GM18511 (cell line): ENCODE results near the gene NCAPD3.
A peak's percentile ranks its signal among the peaks of the same experiment; 100 is the strongest.

ENCODE experiments used
- ATAC-seq: cut with Tn5 transposase; IDR thresholded peaks from one replicate; pipeline ENCODE4 v1.9.1; 2021; ENCODE audit warnings: mild to moderate bottlenecking, moderate library complexity; ENCODE audit not compliant: unreplicated experiment

Gene NCAPD3

DNA sequence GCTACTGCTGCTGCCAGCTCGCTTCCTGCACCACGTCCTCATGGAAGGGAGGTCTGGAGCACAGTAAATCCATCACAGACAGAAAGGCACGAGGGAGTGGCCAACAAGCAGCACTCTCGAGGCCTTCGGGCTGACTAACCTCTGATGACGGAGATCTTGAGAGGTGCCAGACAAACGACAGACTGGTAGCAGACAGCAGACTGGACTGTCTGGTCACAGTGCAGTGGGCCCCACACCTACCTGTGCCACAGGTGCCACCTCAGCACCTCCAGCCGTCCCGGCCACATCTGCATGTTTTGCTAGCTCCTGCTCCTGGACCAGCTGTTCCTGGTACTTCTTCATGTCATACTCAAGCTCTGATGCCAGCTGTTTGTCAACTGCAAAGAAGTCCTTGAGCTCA is 64.1 kb downstream of the NCAPD3 start:
- no peak for ATAC-seq

DNA sequence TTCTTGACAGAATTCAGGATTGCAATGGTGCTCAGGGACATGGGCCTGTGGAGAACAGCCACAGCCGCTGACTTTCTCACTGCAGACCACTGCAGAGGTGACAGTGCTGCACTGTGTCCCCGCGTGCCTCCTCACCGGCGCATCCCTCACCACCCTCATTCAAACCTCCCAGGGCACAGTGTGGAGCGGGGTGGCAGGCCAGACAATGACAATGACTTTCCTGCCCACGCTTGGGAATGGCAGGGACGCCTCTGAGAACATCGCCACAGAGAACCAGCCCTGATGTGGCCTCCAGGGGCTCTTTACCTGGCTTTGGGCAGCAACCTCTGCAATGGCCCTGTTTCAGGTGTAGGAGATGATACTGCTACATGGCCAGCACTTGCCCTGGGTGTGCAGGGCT is 65.7 kb downstream of the NCAPD3 start:
- ATAC-seq = no peak

DNA sequence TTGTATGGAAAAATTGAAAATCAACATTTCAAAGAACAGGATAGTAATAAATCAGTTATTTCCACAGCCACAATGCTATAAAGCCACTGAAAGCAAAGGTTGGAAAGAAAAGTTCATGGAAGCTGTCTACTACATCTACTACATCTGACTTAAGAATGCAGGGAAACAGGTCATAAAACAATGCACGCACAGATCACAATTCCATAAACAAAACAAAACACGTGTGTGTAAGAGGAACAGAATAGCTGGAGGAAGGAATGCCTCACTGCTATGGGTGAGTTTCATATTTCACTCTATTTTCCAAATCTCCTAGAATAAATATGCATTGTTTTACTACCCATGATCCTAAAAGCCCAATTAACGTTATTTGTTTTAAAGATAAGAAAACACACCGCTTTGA is 66.3 kb downstream of the NCAPD3 start:
- ATAC-seq = no peak

DNA sequence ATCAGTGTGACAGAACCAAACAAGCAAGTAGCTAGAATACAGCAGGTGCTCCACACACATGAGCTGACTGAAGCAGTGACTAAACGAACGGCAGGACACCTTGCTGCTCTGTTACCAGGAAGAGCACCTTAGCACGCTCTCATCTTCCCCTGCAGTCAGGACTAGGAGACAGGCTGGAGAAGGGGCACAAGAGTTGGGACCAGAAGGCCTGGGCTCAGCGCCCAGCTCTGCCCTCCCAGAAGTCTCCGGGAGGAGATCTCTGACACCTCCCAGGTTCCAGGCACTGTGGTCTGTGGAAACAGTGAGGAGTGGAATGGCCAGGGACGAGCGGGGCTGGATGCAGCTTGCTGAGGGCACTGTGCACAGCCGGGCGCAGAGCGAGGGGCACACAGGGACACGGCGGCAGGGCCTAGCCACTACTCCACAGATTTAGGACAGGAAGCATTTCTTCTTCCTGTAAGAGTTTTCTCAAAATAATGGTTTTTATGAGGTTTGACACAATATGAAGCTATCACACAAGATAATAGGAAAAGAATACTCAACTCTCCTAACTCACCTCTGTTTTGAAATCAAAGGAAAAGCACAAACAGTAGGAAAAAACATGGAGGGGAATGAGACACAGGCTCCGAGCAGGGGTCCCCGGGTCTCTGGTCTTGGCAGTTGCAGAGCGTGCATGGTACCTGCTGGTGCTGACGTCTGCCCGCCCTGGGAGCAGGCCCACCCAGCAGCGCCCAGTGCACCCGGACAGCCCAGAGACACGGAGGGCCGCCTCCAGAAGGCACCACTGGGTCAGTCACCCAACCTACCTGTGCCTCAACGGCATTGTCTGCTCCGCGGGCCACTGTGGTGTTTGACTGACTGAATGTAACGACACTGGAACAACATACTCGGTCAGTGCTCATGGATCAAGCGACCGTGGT is 67.6 kb downstream of the NCAPD3 start:
- no peak for ATAC-seq

DNA sequence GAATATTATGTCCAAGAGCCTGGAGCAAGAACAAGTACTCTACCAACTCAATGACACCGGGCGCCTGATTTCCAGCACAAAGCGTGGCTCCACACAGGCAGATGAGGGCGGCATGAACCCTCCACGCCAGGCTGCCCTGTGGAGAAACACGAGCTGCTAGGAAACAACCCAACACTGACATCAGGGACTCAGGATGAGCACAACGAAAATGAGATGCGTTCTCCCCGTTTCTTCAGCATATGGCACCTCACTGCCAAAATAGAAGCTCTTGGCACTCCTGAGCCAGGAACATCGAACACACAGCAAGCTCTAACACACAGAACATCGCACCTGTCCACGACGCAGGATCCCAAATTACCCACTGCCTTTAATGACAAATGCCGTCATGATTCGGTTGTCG is 68.3 kb downstream of the NCAPD3 start:
- no peak for ATAC-seq

DNA sequence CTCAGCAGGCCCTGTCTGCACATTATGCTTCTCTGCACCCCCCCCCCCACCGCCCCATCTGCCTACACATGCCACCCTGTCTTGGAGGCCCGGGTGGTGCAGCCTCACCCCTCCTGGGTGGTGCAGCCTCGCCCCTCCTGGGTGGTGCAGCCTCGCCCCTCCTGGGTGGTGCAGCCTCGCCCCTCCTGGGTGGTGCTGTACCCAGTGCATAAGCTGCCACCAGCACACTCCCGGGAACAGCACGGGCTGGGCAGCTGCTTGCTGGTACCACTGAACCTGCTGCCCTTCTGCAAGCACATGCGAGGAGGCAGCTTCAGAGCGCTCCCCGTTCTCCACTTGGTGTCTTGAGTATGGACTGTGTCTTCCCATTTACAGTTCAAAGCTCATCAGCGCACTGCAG is 69.3 kb downstream of the NCAPD3 start:
- no peak for ATAC-seq

DNA sequence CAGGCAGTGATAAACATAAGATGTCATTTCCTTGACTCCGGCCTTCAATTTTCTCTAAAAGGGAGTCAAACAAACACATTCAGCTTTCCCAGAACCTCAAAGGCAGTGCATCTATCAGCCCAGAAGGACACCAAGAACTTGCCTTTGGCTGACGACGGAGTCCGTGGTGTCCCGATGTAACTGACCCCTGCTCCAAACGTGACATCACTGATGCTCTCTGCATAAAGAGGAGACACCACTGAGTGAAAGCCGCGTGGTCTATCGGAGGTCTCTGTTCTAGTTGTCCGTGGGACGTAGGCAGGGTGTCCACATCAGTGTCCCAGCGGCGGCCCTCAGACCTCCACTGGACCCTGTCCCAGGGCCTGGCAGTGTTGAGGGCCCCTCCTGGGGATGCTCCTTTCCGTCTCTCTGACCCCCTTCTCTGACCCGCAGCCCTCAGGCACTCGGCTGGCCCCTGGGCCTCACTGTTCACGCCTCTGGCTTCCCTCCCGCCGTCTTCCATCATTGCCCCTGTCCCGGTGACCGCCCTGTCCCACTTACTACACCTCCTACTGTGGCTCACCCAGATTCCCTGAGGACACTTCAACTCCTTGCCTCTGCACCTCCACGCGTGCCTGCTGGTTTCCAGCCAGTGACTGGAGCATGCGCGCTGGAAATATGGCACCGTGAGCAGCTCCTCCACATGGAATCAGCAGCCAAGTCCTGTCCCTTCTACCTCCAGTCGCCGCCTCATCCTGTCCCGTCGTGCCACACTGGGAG is 70.4 kb downstream of the NCAPD3 start:
- ATAC-seq = no peak

DNA sequence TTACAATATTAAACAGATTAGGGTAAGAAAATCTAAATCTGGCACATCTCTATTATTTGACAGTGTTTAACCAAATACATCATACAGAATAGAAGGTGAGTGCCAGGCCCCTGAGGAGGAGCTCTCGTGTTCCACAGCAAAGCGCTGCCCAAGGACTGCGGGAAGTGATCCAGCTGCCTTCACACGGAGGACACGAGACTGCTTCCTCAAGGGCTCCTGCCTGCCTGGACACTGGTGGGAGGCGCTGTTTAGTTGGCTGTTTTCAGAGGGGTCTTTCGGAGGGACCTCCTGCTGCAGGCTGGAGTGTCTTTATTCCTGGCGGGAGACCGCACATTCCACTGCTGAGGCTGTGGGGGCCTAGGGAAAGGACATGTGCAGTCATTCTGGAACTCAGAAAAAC is 71.1 kb downstream of the NCAPD3 start:
- ATAC-seq = no peak

DNA sequence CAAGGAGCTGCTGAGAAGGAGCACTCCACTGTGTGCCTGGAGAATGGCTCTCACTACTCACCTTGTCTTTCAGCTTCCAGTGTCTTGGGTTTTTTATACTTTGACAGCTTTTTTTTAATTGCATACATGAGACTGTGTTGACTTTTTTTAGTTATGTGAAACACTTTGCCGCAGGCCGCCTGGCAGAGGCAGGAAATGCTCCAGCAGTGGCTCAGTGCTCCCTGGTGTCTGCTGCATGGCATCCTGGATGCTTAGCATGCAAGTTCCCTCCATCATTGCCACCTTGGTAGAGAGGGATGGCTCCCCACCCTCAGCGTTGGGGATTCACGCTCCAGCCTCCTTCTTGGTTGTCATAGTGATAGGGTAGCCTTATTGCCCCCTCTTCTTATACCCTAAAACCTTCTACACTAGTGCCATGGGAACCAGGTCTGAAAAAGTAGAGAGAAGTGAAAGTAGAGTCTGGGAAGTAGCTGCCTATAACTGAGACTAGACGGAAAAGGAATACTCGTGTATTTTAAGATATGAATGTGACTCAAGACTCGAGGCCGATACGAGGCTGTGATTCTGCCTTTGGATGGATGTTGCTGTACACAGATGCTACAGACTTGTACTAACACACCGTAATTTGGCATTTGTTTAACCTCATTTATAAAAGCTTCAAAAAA is 72.6 kb downstream of the NCAPD3 start:
- no peak for ATAC-seq

DNA sequence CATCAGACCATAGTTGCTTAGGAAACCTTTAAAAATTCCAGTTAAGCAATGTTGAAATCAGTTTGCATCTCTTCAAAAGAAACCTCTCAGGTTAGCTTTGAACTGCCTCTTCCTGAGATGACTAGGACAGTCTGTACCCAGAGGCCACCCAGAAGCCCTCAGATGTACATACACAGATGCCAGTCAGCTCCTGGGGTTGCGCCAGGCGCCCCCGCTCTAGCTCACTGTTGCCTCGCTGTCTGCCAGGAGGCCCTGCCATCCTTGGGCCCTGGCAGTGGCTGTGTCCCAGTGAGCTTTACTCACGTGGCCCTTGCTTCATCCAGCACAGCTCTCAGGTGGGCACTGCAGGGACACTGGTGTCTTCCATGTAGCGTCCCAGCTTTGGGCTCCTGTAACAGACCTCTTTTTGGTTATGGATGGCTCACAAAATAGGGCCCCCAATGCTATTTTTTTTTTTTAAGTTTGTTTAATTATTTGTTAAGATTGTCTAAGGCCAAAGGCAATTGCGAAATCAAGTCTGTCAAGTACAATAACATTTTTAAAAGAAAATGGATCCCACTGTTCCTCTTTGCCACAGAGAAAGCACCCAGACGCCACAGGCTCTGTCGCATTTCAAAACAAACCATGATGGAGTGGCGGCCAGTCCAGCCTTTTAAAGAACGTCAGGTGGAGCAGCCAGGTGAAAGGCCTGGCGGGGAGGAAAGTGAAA is 73.4 kb downstream of the NCAPD3 start:
- no peak for ATAC-seq

DNA sequence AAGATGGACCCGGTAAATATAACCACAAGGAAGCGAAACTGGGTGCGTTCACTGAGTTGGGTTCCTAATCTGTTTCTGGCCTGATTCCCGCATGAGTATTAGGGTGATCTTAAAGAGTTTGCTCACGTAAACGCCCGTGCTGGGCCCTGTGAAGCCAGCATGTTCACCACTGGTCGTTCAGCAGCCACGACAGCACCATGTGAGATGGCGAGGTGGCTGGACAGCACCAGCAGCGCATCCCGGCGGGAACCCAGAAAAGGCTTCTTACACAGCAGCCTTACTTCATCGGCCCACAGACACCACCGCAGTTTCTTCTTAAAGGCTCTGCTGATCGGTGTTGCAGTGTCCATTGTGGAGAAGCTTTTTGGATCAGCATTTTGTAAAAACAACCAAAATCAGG is 74.4 kb downstream of the NCAPD3 start:
- no peak for ATAC-seq

DNA sequence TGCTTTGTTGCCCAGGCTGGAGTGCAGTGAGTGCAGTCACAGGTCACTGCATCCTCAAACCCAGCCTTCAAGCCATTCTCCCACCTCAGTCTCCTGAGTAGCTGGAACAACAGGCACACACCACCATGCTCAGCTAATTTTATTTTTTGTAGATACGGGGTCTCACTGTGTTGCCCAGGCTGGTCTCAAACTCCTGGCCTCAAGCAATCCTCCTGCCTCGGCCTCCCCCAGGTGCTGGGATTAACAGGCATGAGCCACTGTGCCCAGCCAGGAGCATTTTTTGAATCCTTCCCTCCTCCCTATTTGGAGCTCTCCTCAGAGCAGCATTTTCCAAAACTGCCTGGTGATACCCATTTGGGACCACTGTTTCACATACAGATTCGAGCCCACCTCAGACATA is 77.2 kb downstream of the NCAPD3 start:
- ATAC-seq = no peak

DNA sequence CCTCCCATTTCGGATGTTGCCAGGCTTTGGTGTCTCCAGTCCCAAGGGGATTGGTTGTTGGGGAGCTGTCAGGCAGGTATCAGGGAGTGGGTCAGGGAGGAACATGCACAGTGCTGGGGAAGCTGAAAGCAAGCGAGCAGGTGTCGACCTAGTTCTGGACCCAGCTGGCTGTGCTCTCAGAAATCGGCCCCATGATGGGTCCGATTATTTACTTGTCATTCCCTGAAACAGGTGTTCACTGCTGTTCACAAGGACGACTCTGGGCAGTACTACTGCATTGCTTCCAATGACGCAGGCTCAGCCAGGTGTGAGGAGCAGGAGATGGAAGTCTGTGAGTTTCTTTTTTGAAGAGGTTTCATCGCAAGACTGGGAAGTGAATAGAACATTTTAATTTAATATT is 78.1 kb downstream of the NCAPD3 start:
- no peak for ATAC-seq

DNA sequence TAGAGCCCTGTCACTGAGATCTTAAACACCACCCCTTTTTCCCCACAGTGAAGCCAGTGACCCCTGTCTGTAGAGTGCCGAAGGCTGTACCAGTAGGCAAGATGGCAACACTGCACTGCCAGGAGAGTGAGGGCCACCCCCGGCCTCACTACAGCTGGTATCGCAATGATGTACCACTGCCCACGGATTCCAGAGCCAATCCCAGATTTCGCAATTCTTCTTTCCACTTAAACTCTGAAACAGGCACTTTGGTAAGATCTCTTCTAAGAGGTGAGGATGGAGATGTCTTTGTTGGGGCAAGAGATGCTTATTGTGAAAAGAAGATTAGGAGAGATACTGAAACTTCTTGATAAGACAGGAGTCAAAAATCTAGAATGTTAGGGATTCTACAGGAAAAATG is 79.0 kb downstream of the NCAPD3 start:
- ATAC-seq = no peak

DNA sequence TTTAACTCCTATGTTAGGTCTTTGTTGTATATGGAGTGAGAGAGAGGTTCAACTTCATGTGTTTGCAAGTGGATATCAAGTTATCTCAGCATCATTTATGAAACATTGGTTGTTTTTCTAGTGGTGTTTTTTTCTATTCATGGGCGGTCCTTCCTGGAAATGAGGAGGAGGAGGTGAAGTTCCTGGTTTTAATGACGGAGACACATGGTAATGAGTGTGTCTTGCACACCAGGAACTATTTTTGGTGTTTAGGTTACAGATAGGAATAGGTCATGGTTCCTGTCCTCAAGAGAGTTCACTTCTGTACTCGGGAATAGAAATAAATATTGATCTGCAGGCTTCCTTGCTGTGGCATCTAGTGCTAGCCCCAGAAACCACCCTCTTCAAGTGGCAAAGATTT is 80.0 kb downstream of the NCAPD3 start:
- ATAC-seq = no peak

DNA sequence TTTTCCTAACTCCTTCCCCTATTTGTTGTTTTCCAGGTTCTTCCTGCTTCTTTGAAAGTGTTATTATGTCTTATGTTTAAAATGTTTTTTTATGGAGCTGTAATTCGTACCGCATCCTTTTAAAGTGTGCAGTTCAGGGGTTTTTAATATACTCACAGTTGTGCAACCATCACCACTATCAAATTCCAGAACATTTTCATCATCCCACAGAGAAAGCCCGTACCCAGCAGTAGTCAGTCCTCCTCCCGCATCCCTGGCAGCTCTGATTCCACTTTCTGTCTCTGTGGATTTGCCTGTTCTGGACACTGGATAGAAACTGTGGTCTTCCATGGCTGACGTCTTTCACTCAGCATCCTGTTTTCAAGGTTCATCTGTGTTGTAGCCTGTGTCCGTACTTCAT is 81.2 kb downstream of the NCAPD3 start:
- ATAC-seq = no peak

DNA sequence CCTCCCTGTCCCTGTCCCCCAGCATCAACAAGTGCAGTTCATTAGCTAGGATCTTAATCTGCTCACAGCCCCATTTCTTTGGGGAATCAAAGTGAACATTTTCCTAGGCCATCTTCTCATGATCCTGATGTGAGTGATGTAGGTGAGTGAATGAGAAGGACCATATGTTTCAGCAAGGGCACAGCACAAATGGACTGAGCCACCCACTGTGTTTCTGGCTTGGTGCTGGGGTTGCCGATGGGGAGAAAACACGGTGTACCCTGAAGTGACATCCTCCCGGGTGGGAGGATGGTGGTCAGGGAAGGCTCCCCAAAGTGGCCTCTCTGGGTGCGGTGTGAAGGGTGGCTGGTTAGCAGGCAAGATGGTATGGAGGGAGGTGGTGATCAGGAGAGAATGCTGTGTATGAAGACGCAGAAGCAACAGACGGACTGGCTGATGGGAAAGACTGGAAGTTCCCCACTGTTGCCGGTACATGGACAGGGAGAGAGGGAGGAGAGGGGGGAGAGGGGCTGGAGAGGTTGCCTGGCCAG is 82.7 kb downstream of the NCAPD3 start:
- ATAC-seq = no peak

DNA sequence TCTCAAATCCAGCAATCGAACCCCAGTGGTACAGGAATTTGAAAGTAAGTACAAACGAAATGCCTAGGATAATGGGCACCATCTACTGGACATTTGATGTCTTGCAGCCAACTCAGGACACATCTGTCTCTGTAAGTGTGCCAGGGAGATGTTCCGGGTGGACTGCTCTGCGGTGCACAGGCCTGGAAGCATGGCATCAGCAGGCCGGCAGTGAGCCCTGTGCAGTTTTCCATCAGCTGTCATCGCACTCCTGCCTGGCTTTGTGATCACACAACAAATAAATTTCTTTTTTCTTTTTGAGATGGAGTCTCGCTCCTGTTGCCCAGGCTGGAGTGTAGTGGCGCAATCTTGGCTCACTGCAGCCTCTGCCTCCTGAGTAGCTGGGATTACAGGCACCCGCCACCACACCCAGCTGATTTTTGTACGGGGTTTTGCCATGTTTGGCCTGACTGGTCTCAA is 83.9 kb downstream of the NCAPD3 start:
- peak; percentile 88 for ATAC-seq

DNA sequence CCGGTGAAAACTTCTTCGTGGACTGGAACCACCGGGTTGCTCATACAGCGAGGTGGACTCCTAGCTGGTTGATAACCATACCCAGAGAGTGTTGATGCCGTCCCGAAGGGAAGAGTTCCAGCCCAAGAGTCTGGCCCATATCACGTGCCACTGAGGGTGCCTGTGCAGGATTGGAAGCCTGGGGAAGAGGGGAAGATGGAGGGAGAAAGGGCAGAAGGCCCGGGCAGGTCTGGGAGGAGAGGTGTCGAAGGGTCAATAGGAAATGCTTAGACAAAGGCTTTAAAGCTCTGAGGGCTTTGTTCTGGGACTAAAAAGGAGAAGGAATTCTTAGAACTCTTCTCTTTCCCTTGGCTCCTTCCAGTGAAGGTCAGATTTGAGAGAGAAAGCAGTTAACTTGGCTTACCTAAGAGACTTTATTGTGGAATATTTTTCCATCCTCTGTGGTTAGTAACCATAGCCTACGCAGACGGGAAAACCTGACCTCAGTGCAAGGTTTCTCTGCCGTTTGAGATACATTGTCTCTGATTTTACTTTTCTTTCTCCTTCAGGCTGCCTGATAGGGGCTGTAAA is 84.4 kb downstream of the NCAPD3 start:
- no peak for ATAC-seq

DNA sequence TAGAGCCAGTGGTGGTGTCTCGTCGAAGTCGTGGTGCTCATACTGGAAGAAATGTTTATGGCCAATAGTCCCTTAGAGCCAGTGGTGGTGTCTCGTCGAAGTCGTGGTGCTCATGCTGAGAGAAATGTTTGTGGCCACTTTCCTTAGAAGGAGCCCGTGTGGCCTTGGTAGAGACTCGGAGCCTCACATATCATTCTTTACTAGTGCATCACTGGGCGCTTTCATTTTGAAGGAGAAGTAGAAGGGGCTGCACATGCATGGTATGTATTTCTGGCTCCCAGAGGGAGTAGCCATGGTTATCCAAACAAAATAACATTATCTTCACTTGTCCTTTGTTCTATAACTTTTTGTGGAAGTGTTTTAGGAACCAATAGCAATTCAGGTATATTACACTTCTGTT is 85.4 kb downstream of the NCAPD3 start:
- ATAC-seq = no peak
